Left lobe of liver (tissue), 2 donors: ENCODE data around the gene AFG1L. TPM values are rescaled to one million over a fixed set of nuclear protein-coding genes. Genes with fewer than 3 reads are reported as not detected.

Experiments used
- ATAC-seq: fragments of 200-7000 bp; cut with Tn5 transposase; one replicate; pipeline ENCODE4 v1.9.1; 2020; ENCODE audit warnings: mild to moderate bottlenecking, moderate library complexity
- DNase-seq: peaks from one replicate; pipeline ENCODE4 v3.0.0-alpha.2; 2020; ENCODE audit warnings: low spot score
- total RNA-seq: library from RNA; stranded (reverse); gene quantifications from one replicate; pipeline ENCODE4 v1.2.1, GENCODE V29; 2021
- donor health status: DM: no; HTN: no; CAD: no; lungs with moderate emphysema.
- donor health status: DM: no; HTN: yes; CAD: no.

Gene AFG1L
- total RNA-seq, 1 donor from 2014 or later, result 7.0 TPM

DNA sequence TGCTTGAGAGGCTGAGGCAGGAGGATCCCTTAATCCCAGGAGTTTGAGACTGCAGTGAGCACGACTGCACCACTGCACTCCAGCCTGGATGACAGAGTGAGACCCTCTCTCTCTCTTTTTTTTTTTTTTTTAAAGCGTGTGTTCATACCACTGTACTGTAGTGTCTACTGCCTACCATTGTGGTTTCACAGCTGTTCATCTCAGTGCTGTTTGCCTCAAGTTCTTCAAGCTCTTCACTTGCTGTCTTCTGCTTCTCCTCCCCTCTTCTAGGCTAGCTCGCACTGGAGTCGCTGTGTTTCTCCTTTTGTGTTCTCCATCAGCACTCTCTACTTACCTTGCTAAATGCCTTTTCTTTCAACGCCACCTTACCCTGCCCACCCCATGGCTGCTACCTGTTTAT is 273.2 kb downstream of the AFG1L start:
- no peak for DNase-seq
- no peak for ATAC-seq

- ATAC-seq (no peak), DNase-seq (no peak)
Measured at GRCh38 chr6:108568551-108569305, 273.9 kb downstream of the AFG1L start.

DNA sequence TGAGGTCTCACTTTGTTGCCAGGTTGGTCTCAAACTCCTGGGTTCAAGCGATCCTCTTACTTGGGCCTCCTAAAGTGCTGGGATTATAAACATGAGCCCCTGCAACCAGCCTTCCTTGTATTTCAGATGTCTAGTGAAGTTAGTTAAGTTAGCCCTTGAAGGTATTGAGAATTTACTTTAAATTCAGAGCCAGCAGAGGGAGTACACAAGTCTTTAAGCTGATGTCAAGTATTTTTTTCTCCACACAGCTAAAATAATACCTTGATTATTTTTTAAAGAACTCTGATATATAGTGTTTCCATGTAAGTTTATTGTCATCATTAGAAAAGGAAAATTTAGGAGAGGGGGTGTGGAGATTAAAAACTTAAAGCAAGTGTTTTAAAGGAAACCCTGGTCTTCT is 275.7 kb downstream of the AFG1L start:
- DNase-seq, result no peak
- ATAC-seq, result no peak

DNA sequence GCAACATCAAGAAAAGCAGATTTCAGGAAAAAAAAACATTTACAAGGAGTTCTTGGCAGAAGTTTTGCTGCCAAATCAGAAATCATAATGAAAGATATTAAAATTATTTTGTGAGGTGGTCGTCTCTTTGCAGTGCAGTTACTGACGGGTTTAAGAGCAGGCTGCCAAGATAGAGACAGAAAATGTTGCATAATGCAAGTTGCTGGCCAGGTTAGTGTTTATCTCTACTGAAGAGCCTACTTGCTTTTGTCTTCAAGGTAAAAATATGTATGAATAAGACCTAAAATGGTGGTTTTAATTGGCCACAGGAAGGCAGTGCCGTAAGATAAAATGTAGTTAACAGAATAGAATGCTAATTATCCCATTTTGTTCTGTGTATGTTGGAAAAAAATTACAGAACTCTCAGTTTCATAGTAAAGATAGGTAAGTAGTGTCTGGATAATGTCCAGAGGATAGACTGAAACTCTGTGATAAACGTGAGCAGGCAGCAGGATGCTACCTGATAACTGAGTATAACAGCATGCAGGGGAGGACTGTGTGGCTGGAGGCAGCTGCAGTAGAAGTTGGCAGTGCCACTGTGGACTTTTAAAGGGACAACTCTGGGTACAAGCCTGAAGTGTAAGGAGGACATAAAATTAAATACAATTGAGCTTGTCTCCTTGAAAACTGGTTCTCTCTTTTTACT is 279.7 kb downstream of the AFG1L start:
- ATAC-seq, result peak; percentile 69
- DNase-seq, result no peak

Other genes starting within 250 kb of the AFG1L start
- gene OSTM1, start 220.3 kb upstream of the AFG1L start, total RNA-seq, result 18.9 TPM
- gene NR2E1, start 129.0 kb upstream of the AFG1L start, total RNA-seq, result not detected
- gene SNX3, start 34.0 kb upstream of the AFG1L start, total RNA-seq, result 62.3 TPM